Stimulated activated naive B cell treated with anti-CD40 and anti-IgM and Interleukin-4, amounts not matched to agents 10 μg/mL and 1 μg/mL and 100 μg/mL, for 72 hours (primary cell): ENCODE results near the gene RAB30.
A peak's percentile ranks its signal among the peaks of the same experiment; 100 is the strongest.
"Not testable (repeated sequence)": the region's sequence is repeated elsewhere in the genome, so short reads cannot be mapped to it uniquely, and the experiment has no call there.

ENCODE experiments used
- ATAC-seq, 2 donors: fragments of 150-1000 bp; cut with Tn5 transposase; replicated peaks; 2 replicates each; pipeline ENCODE4 v1.10.0; 2021; ENCODE audit warnings: moderate library complexity in 1 of 2
- DNase-seq: peaks from one replicate; pipeline ENCODE4 v3.0.0; 2021
- H3K27ac Mint-ChIP-seq: one replicate; pipeline ENCODE4 v1.8.0; 2022; ENCODE audit warnings: mild to moderate bottlenecking, mixed read lengths
- H3K27me3 Mint-ChIP-seq, 2 donors: one replicate each; pipeline ENCODE4 v1.8.0; 2022; ENCODE audit warnings: mixed read lengths in 2 of 2
- H3K36me3 Mint-ChIP-seq, 2 donors: one replicate each; pipeline ENCODE4 v1.8.0; 2022; ENCODE audit warnings: mixed read lengths in 2 of 2, mild to moderate bottlenecking in 1 of 2
- H3K4me1 Mint-ChIP-seq, 2 donors: one replicate each; pipeline ENCODE4 v1.8.0; 2022; ENCODE audit warnings: mixed read lengths in 2 of 2, mild to moderate bottlenecking in 1 of 2
- H3K4me3 Mint-ChIP-seq, 2 donors: one replicate each; pipeline ENCODE4 v1.8.0; 2022; ENCODE audit warnings: mild to moderate bottlenecking in 2 of 2, mixed read lengths in 2 of 2, moderate library complexity in 1 of 2
- H3K9me3 Mint-ChIP-seq, 2 donors: one replicate each; pipeline ENCODE4 v1.8.0; 2022; ENCODE audit warnings: mixed read lengths in 2 of 2, mild to moderate bottlenecking in 1 of 2

Gene RAB30

GRCh38 chr11:82969811-82970210 lies 101.9 kb downstream of the RAB30 start:
- Mint-ChIP-seq H3K4me1 (peaks cover 21 to 71% of the 10 kb centered on the region in 2 donors), H3K4me3 (peak overlapping the region in 1 of 2 donors; percentile 44), H3K27ac (peak overlapping the region; percentile 59), H3K9me3 (peaks cover 0 to 7% of the 10 kb centered on the region in 2 donors), H3K27me3 (no peaks in the 10 kb centered on the region), H3K36me3 (peaks cover 4 to 6% of the 10 kb centered on the region in 2 donors)
- DNase-seq = peak; percentile 26
- ATAC-seq = peak; percentile 95 to 96

DNA sequence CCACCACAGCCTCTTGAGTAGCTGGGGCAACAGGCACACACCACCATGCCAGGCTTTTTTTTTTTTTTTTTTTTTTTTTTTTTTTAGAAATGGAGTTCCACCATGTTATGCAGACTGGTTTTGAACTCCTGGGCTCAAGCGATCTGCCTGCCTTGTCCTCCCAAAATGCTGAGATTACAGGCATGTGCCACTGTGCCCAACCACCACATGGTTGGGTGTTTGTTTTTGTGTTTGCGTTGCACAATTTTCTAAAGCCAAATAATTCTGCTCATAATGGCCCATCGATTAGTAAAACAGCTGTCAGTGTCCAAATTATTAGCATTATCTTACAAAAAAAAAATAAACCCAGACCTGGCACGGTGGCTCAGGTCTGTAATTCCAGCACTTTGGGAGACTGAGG lies 104.3 kb downstream of the RAB30 start:
- Mint-ChIP-seq H3K27me3 (no peaks in the 10 kb centered on the region), H3K36me3 (peaks cover 6 to 7% of the 10 kb centered on the region in 2 donors), H3K4me3 (no peak overlapping the region), H3K4me1 (peaks cover 23 to 71% of the 10 kb centered on the region in 2 donors), H3K9me3 (peaks cover 2 to 7% of the 10 kb centered on the region in 2 donors), H3K27ac (no peak overlapping the region)
- ATAC-seq (no peak), DNase-seq (no peak)

DNA sequence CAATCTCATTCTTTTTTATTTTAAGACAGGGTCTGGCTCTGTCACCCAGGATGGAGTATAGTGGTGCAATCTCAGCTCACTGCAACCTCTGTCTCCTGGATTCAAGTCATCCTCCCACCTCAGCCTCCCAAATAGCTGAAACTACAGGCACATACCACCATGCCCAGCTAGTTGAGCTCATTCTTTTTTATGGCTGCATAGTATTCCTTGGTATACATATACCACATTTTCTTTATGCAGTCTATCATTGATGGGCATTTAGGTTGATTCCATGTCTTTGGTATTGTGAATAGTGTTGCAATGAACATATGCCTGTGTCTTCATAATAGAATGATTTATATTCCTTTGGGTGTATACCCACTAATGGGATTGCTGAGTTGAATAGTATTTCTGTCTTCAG lies 109.7 kb downstream of the RAB30 start:
- DNase-seq, H3K27me3 Mint-ChIP-seq, H3K4me3 Mint-ChIP-seq, H3K27ac Mint-ChIP-seq, ATAC-seq, H3K9me3 Mint-ChIP-seq: not testable (repeated sequence)
- Mint-ChIP-seq H3K4me1 (peaks cover 24 to 59% of the 10 kb centered on the region in 2 donors), H3K36me3 (peaks cover 4 to 12% of the 10 kb centered on the region in 2 donors)

GRCh38 chr11:82960779-82961143 lies 110.9 kb downstream of the RAB30 start:
- Mint-ChIP-seq H3K4me1 (peaks cover 29 to 66% of the 10 kb centered on the region in 2 donors), H3K27ac (peak overlapping the region; percentile 92), H3K4me3 (peak overlapping the region in 1 of 2 donors; percentile 44), H3K27me3 (no peaks in the 10 kb centered on the region), H3K9me3 (peaks cover 0 to 5% of the 10 kb centered on the region in 2 donors), H3K36me3 (peaks cover 5 to 12% of the 10 kb centered on the region in 2 donors)
- DNase-seq = no peak
- peak; percentile 33 to 39 for ATAC-seq

DNA sequence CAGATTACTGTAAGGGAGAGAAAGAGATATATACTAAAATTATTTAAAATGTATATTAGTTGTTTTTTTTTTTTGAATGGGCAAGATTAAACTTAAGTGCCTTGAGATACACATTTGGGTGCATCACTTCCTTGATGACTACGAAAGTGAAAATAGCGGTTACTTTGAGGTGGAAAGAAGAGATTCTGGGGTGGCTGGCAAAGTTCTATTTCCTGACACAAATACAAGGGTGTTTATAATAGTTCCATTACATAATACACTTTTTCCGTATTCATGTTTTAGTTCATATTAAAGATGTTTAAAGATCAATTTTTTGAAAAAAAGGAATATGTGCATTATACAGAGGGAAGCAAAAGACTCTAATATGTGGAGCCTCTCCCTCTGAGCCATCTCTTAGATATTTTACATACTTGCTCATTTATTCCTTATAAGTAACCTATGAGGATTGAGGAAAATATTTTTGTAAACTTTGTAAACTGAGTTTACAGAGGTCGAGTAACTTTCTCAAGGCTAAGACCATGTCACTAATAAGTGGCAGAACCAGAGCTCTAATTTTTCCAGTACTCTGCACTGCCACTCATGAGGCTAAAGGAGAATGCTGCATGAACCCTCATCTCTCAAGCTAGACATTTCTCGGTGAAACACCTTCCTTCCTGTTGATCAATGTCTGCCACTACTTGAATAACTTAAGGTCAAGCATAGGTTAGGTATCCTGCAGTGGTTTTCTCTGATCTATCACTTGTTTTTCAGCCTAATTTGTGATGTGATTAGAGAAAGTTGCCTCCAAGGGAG lies 111.5 kb downstream of the RAB30 start:
- Mint-ChIP-seq H3K4me1 (peaks cover 34 to 66% of the 10 kb centered on the region in 2 donors), H3K27me3 (no peaks in the 10 kb centered on the region), H3K4me3 (peak overlapping the region in 1 of 2 donors; percentile 44), H3K9me3 (peaks cover 4 to 5% of the 10 kb centered on the region in 2 donors), H3K27ac (peak overlapping the region; percentile 92), H3K36me3 (peaks cover 8 to 13% of the 10 kb centered on the region in 2 donors)
- no peak for DNase-seq
- peak; percentile 78 to 81 for ATAC-seq

GRCh38 chr11:82955736-82956453 lies 115.8 kb downstream of the RAB30 start:
- H3K27ac Mint-ChIP-seq, H3K27me3 Mint-ChIP-seq, H3K4me3 Mint-ChIP-seq, DNase-seq: not testable (repeated sequence)
- Mint-ChIP-seq H3K9me3 (peaks cover 21 to 25% of the 10 kb centered on the region in 2 donors), H3K4me1 (peaks cover 32 to 51% of the 10 kb centered on the region in 2 donors), H3K36me3 (peaks cover 21 to 40% of the 10 kb centered on the region in 2 donors)
- peak; percentile 36 to 39 for ATAC-seq

GRCh38 chr11:82950502-82950901 lies 121.2 kb downstream of the RAB30 start:
- Mint-ChIP-seq H3K4me1 (peaks cover 10 to 25% of the 10 kb centered on the region in 2 donors), H3K36me3 (peaks cover 18 to 35% of the 10 kb centered on the region in 2 donors), H3K9me3 (peaks cover 21 to 25% of the 10 kb centered on the region in 2 donors)
- not testable (repeated sequence) for H3K4me3 Mint-ChIP-seq, DNase-seq, ATAC-seq, H3K27ac Mint-ChIP-seq, H3K27me3 Mint-ChIP-seq

DNA sequence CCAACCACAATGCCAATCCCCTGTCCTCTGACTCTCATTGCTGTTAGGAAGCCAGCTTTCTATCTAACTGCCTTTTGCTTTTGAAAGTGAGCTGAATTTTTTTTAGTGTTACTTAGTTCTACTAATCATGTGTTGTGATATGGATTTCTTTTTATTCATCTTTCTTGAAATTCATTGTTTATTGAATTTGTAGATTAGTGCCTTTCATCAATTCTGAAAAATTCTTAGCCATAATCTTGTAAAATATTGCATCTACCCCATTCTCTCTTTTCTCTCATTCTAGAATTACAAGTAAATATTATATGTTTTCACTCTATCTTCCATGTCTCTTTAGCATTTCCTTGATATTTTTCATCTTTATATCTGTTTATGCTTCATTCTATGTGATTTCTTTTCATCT lies 122.3 kb downstream of the RAB30 start:
- no peak for ATAC-seq
- H3K36me3 Mint-ChIP-seq = peaks cover 13 to 28% of the 10 kb centered on the region in 2 donors
- H3K9me3 Mint-ChIP-seq = peaks cover 13 to 18% of the 10 kb centered on the region in 2 donors
- no peak for DNase-seq
- H3K4me3 Mint-ChIP-seq = no peak overlapping the region
- H3K27me3 Mint-ChIP-seq = no peaks in the 10 kb centered on the region
- H3K4me1 Mint-ChIP-seq = peaks cover 12 to 29% of the 10 kb centered on the region in 2 donors
- H3K27ac Mint-ChIP-seq = no peak overlapping the region

DNA sequence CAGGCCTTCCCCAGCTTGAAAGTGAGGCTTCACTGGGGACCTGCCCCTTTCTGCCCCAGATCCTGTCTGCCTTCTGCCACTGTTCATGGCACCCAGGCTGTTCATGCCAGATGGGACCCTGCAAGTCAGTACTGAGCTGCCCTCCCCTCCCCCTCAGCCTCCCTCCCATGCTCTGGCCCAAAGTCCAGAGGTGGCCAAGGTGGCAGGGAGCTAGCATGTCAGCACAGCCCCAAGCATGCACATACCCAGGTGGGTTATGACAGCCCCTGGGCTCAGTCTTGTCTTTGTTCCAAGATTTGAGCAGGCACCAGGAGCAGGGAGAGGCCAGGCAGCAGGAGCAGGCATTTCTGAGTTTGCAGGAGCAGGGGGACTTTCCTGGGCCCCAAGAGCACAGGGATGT lies 126.0 kb downstream of the RAB30 start:
- ATAC-seq = no peak
- H3K4me1 Mint-ChIP-seq = peaks cover 8 to 25% of the 10 kb centered on the region in 2 donors
- H3K27ac Mint-ChIP-seq = no peak overlapping the region
- no peak overlapping the region for H3K4me3 Mint-ChIP-seq
- H3K36me3 Mint-ChIP-seq = peaks cover 7 to 9% of the 10 kb centered on the region in 2 donors
- no peaks in the 10 kb centered on the region for H3K27me3 Mint-ChIP-seq
- no peak for DNase-seq
- H3K9me3 Mint-ChIP-seq = peaks cover 4 to 16% of the 10 kb centered on the region in 2 donors

GRCh38 chr11:82945041-82945440 lies 126.7 kb downstream of the RAB30 start:
- H3K27ac Mint-ChIP-seq, DNase-seq, H3K36me3 Mint-ChIP-seq, H3K27me3 Mint-ChIP-seq, H3K4me3 Mint-ChIP-seq, ATAC-seq: not testable (repeated sequence)
- Mint-ChIP-seq H3K4me1 (peaks cover 8 to 28% of the 10 kb centered on the region in 2 donors), H3K9me3 (peaks cover 4 to 15% of the 10 kb centered on the region in 2 donors)

DNA sequence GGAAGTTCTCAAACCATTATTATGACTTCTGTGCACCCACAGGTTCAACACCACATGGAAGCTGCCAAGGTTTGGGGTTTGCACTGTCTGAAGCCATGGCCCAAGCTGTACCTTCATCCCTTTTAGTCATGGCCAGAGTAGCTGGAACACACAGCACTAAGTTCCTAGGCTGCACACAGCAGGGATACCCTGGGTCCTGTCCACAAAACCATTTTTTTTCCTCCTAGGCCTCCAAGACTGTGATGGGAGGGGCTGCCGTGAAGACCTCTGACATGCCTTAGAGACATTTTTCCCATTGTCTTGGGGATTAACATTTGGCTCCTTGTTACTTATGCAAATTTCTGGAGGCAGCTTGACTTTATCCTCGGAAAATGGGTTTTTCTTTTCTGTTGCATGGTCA lies 127.5 kb downstream of the RAB30 start:
- Mint-ChIP-seq H3K27ac (no peak overlapping the region), H3K27me3 (no peaks in the 10 kb centered on the region), H3K9me3 (peaks cover 4 to 15% of the 10 kb centered on the region in 2 donors), H3K4me3 (no peak overlapping the region), H3K36me3 (peaks cover 7 to 9% of the 10 kb centered on the region in 2 donors), H3K4me1 (peaks cover 8 to 31% of the 10 kb centered on the region in 2 donors)
- no peak for ATAC-seq
- no peak for DNase-seq

DNA sequence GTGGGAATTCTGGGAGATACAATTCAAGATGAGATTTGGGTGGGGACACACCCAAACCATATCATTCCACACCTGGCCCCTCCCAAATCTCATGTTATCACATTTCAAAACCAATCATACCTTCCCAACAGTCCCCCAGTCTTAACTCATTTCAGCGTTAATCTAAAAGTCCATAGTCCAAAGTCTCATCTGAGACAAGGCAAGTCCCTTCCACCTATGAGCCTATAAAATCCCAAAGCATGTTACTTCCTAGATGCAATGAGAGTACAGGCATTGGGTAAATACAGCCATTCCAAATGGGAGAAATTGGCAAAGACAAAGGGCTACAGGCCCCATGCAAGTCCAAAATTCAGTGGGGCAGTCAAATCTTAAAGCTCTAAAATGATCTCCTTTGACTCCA lies 128.3 kb downstream of the RAB30 start:
- H3K4me3 Mint-ChIP-seq, H3K27ac Mint-ChIP-seq, ATAC-seq, H3K27me3 Mint-ChIP-seq, H3K36me3 Mint-ChIP-seq, DNase-seq: not testable (repeated sequence)
- Mint-ChIP-seq H3K4me1 (peaks cover 8 to 38% of the 10 kb centered on the region in 2 donors), H3K9me3 (peaks cover 4 to 17% of the 10 kb centered on the region in 2 donors)

- peaks cover 7 to 9% of the 10 kb centered on the region in 2 donors for H3K36me3 Mint-ChIP-seq
- H3K9me3 Mint-ChIP-seq = peaks cover 4 to 17% of the 10 kb centered on the region in 2 donors
- ATAC-seq = no peak
- peaks cover 8 to 38% of the 10 kb centered on the region in 2 donors for H3K4me1 Mint-ChIP-seq
- H3K27me3 Mint-ChIP-seq = no peaks in the 10 kb centered on the region
- no peak overlapping the region for H3K4me3 Mint-ChIP-seq
- no peak overlapping the region for H3K27ac Mint-ChIP-seq
- DNase-seq = no peak
Observed at GRCh38 chr11:82942376-82942775, 129.3 kb downstream of the RAB30 start.

GRCh38 chr11:82939456-82939855 lies 132.2 kb downstream of the RAB30 start:
- Mint-ChIP-seq H3K27ac (peak overlapping the region; percentile 25), H3K4me3 (no peak overlapping the region), H3K36me3 (peaks cover 6 to 15% of the 10 kb centered on the region in 2 donors), H3K9me3 (peaks cover 4 to 14% of the 10 kb centered on the region in 2 donors), H3K27me3 (no peaks in the 10 kb centered on the region), H3K4me1 (peaks cover 1 to 23% of the 10 kb centered on the region in 2 donors)
- DNase-seq (no peak), ATAC-seq (peak in 1 of 2 donors; percentile 50)
